Measurements from ENCODE around the gene CMA1.
"Not testable (repeated sequence)": the region's sequence is repeated elsewhere in the genome, so short reads cannot be mapped to it uniquely, and the experiment has no call there.

CMA1 gene, protein sequence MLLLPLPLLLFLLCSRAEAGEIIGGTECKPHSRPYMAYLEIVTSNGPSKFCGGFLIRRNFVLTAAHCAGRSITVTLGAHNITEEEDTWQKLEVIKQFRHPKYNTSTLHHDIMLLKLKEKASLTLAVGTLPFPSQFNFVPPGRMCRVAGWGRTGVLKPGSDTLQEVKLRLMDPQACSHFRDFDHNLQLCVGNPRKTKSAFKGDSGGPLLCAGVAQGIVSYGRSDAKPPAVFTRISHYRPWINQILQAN

DNA sequence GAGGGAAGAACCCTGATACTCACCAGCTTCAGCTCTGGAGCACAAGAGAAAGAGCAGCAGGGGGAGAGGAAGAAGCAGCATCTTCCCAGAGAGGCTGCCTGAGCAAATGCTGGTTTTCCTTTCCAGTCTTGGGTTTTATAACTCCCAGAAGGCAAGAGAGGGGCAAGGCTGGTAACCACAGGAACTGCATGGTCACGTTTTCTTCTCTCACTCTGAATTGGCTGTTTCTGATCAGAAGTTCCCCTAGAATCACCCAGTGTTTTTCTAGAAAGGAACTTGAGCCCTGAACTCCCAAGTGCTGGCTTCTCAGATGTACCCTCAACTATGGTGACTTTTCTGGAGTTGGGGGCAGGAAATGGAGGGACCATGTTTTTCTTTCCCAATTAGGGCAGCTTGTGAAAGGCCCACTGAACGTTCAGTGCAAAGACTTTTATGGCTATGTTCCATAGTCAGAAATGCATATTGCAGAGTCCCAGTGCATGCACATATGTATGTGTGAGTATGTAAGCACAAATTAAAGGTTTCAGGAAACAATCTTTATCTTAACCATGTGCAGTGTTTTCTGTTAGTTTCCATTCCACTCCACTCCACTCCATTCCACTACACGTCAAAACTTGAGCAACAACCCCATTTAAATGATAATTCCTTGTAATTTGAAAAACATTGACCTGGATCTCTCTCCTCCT lies at the start of gene CMA1:
Gene CMA1, minus strand, starts transcription at position 111 of the 686 bp plus-strand sequence. Its CDS starts 30 bp downstream, at position 81.
- DNase-seq (ENCODE audit: low spot score): no peak

DNA sequence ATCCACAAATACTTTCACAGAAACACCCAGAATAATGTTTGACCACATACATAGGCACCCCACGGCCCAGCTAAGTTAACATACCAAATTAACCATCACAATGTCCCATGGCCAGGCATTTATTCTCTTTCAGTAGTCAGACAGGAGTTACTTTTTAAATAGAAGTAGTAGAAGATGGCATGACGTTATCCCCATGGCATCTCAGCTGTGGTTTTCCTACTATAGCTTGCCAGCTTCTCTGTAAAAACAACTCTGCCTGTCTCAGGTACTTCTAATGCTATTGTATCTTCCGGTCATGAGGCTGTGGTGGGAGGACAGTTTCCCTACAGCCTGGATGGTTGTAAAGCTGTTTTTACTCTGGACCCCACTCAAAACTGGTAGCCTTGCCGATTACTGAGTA lies 48.7 kb upstream of the CMA1 start:
- no peak for DNase-seq (ENCODE audit: low spot score)

DNA sequence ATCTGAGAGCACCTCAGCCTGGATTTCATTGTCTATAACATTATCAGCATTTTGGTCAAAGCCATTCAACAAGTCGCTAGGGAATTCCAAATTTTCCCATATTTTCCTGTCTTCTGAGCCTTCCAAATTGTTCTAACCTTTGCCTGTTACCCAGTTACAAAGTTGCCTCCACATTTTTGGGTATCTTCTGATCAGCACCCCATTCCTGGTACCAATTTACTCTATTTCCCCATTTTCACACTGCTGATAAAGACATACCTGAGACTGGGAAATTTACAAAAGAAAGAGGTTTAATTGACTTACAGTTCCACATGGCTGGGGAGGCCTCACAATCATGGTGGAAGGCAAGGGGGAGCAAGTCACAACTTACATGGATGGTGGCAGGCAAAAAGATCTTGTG lies 41.0 kb upstream of the CMA1 start:
- not testable (repeated sequence) for DNase-seq (ENCODE audit: low spot score)

DNA sequence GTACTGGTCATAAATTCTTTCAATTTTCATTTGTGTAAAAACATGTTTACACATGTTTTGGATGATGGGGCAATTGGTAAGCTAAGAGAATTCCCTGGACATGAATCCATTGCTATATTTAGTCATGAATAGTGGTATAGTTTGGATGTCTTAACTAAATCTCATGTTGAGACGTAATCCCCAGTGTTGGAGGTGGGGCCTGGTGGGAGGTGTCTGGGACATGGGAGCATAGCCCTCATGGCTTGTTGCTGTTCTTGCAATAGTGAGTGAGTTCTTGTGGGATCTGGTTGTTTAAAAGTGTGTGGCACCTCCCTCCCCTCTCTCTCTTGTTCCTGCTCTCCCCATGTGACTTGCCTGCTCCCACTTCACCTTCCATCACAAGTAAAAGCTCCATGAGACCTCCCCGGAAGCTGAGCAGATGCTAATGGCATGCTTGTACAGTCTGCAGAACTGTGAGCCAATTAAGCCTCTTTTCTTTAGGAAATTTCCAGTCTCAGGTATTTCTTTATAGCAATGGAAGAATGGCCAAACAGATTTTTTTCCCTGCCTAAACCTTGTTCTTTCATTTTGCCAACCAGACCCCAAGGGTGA lies 34.4 kb upstream of the CMA1 start:
- no peak for DNase-seq (ENCODE audit: low spot score)

DNA sequence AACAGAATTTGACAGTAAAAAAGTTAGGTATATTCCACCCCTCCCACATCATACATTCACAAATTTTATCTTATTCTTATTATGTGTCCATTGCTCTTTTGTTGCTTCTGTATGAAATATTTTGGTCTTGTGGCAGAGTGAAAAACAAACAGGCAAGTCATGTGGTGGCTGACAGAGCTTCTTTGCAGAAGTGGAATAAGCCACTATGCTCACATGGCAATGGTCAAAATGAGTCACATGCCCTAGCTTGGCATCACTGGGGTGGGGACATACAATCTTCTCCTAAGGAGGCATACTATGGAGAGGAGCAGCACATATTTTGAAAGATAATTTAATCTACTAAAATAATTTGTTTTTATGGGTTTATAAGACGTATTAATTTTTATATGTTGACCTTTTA lies 27.7 kb upstream of the CMA1 start:
- DNase-seq (ENCODE audit: low spot score): no peak

DNA sequence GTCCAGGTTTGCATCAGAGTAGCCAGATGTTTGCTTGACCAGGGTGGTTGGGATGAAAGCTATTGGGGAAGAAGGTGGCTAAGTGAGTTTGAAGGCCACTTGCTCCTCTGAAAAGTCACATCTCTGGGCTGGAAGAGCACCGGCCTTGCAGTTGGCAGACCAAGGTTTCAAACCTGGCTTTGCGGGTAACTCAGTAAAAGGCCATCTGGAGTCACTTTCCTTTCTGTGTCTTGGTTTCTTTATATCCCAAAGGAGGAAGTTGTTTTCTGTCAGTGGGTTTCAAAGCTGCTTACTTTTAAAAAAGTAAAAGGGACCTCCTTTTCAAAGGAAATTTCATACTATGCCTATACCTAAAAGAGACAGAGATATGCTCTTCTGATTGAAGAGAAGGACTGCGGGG lies 26.2 kb upstream of the CMA1 start:
- DNase-seq (ENCODE audit: low spot score): no peak

DNA sequence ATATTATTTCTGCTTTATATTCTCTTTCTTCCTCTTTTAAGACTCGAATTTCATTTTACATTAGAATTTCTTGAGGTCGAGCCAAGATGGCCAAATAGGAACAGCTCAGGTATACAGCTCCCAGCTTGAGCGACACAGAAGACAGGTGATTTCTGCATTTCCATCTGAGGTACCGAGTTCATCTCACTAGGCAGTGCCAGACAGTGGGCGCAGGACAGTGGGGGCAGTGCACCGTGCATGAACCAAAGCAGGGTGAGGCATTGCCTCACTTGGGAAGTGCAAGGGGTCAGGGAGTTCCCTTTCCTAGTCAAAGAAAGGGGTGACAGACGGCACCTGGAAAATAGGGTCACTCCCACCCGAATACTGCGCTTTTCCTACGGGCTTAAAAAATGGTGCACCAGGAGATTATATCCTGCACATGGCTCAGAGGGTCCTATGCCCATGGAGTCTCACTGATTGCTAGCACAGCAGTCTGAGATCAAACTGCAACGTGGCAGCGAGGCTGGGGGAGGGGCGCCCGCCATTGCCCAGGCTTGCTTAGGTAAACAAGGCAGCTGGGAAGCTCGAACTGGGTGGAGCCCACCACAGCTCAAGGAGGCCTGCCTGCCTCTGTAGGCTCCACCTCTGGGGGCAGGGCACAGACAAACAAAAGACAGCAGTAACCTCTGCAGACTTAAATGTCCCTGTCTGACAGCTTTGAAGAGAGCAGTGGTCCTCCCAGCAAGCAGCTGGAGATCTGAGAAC lies 18.0 kb upstream of the CMA1 start:
- DNase-seq (ENCODE audit: low spot score): not testable (repeated sequence)

DNA sequence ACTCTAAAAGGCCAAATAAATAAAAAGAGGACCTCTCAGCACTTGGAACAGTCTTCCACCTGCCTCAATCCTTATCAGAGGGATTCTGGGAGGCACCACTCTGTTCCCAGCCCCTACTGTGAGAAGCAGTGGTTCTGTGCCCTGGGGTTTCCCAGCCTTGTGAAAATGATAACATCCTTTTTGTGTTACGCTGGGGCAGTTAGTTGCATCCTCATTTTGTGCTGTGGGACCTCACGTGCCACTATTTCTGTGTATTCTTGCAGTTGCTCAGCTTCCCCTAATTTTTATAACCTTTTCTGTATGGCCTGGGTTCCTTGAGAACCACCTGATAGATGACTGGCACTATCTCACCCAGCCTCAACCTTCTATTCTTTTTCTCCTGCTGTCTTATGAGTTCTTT lies 10.8 kb upstream of the CMA1 start:
- DNase-seq (ENCODE audit: low spot score): no peak

DNA sequence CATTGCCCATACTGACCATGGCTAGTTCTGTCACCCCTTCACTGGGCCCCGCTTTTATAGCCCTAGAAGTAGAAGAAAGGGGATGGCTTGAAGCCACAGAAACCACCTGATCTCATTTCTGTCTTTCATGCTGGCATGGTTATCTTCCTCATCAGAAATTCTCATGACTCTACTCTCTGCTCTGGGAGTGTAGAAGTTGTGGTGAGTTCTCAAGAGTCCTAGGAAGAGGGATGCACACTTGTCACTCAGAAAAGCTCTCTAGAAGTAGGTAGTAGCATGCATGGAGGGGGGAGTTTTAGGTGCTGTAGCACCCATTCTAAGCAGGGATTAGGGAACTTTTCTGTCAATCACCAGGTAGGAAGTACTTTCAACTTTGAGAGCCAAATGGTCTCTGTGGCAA lies 6.1 kb upstream of the CMA1 start:
- DNase-seq (ENCODE audit: low spot score): no peak

DNA sequence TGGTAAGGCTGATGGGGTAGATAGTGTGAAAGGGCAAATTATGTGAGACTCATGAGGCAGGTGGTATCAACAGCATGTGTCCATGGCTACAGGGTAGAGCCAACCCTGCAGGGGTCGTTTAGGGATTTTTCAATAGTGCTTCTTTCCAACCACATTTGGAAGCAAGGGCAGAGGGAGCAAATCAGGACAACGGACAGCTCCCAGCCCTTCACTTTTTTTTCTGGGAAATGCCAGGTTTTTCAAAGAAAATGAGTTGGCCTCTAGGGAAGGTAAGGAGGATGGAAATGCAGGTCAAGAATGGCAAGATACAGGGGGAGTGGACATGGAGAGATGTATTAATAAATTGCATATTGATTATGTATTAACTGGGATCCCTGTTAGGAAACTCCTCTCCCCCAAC lies 4.9 kb upstream of the CMA1 start:
- no peak for DNase-seq (ENCODE audit: low spot score)

DNA sequence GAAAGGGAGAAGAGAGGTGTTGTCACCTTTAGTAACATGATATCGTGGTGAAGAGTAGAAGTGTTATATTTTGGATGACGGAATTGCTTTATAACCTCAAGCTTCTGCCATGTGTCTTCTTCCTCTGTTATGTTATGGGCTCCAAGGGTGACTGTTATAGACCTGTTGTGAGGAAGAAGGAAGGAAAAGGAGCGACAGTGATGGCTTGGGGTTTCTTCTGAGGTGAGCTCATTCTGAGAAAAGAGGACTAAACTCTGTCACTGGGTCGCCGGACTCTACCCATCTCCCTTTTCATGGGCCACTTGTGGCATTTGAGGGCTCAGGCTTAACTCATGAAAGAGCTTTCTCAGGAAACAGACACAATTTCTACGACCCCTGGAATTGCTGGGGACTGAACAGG lies 1.6 kb downstream of the CMA1 start:
- no peak for DNase-seq (ENCODE audit: low spot score)

DNA sequence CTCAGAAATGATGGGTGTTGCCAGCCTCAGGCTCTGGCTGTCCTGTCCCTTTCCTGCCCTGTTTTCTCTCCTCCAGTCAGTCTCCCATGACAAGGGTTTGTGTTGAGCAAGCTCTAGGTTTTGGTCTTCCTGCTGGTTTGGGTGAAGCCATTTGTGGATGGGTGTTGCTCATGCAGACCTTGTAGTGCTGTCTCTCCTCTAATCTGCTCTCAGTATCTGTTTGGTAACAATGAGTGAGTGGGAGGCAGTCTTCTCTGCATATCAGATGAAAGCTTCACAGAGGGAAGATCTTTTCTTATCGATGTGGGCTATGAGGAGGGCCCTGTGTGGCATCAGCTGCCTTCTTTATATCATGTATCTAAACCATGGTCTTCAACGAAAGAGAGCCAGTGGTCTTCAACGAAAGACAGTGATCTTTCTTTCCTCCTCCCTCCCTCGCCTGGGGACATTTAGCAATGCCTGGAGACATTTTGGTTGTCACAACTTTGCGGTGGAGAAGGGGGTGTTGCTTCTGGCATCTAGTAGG lies 3.6 kb downstream of the CMA1 start:
- no peak for DNase-seq (ENCODE audit: low spot score)

DNA sequence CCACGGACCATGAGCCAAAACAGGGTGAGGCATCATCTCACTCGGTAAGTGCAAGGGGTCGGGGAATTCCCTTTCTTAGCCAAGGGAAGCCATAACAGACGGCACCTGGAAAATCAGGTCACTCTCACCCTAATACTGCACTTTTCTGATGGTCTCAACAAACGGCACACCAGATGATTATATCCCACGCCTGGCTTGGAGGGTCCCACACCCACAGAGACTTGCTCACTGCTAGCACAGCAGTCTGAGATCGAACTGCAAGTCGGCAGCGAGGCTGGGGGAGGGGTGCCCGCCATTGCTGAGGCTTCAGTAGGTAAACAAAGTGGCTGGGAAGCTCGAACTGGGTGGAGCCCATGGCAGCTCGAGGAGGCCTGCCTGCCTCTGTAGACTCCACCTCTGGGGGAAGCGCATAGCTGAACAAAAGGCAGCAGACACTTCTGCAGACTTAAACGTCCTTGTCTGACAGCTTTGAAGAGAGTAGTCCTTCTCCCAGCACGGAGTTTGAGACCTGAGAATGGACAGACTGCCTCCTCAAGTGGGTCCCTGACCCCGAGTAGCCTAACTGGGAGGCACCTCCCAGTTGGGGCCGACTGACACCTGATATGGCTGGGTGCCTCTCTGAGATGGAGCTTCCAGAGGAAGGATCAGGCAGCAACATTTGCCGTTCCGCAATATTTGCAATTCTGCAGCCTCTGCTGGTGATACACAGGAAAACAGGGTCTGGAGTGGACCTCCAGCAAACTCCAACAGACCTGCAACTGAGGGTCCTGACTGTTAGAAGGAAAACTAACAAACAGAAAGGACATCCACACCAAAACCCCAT lies 16.3 kb downstream of the CMA1 start:
- DNase-seq (ENCODE audit: low spot score): not testable (repeated sequence)

DNA sequence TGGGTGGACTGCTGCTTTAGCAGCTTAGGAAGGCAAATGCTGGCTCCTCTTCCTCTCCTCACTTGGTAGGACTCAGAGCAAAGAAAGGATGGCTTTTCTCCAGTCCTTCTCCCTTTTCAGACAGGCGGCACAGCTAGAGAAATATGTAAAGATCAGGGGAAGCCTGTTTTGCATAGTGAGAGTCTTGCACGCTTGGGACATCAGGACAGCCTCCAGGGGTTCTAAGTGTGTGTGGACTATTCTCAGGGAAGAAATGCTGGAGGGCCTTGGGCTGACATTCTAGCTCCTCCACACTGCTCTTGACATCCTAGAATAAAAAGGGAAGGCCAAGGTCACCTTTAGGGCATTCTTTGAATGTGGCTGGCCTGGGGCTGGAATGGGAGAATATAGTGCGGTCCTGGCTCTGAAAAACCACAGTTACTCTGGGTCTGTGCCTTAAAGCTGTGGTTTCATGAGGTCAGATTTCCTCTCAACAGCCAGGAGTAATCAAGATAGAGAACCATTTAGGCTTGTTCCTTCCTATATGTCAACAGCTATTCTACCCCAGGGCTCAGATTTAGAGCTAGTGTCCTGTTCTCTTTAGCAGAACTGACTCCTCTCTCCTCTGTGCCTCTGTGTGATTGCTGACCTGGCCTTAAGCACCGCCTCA lies 24.3 kb downstream of the CMA1 start:
- DNase-seq (ENCODE audit: low spot score): no peak

DNA sequence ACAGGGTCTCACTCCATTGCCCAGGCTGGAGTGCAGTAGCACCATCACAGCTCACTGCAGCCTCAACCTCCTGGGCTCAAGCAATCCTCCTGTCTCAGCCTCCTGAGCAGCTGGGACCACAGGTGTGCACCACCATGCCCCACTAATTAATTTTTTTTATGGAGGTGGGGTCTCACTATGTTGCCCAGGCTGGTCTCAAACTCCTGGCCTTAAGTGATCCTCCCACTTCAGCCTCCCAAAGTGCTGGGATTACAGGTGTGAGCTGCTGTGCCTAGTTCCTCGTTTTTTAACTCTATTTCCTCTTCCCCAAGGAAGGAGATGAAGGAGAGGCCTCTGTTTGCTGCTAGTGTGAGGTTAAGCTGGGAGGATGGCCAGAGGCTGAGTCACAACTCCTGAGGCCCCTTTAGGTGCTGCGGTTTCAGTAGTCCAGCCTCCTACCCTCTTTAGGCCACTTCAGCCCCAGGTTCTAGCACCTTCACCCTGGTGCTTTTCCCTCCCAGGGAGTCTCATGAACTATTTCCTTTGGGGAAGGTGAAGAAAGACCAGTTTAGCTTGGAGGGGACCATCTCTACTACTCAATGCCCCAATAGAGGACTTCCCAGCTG lies 25.3 kb downstream of the CMA1 start:
- not testable (repeated sequence) for DNase-seq (ENCODE audit: low spot score)

DNA sequence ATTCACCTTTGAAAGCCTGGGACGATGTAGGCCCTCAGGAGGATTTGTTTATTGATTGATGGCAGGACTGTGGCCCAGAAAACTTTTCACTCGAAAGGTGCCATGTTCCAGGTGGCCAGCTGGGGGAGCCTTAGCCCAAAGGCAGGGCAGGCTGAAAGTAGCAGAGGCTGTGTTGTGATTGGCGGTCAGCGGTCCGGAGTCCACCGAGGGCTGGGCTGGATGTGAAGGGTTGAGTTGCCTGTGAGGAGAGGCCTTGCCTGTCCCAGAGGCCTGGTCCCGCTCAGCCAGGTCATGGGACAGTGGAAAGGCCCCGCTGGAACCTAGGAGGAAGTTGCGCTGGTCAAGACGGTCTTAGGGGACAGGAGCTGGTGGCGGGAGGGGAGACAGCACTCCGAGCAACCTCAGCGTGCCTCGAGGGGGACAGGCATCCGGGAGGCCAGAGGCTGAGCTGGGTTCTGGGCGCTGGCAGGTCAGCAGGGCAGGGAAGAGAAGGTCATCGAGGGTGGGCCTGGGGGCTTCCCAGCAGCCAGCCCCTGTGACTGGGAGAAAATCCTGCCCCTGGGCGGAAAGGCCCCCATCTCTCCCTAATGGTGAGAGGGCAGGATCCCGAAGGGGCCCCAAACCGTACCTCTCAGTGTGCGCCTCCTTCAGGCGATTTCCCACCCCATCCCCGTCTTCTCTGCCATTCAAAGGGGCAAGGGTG lies 26.3 kb downstream of the CMA1 start:
- DNase-seq (ENCODE audit: low spot score): no peak

DNA sequence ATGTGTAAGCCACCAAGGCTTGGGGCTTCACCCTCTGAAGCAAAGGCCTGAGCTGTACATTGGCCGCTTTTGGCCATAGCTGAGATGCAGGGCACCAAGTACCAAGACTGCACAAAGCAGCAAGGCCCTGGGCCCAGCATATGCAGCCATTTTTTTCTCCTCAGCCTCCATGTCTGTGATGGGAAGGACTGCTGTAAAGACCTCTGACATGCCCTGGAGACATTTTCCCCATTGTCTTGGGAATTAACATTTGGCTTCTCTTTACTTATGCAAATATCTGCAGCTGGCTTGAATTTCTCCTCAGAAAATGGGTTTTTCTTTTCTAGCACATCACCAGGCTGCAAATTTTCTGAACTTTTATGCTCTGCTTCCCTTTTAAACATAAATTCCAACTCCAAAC lies 28.1 kb downstream of the CMA1 start:
- not testable (repeated sequence) for DNase-seq (ENCODE audit: low spot score)

DNA sequence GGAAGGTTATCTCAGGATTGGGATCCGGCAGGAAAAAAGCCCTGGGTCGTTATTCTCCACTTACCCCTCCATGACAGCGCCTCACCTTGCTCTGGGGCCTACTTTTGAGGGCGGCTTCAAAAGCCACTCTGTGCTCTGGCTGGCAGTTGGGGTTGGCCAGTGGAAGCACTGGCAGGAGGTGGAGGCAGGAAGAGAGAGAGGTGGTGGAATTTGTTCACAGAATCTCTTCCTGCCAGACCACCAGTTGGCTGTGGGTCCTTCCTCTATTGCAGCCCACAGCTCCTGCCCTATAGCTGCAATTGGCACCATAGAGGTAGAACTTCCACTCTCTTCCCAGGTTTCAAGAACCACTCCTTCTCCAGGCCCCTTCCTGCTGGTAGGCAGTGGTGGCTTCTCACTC lies 32.8 kb downstream of the CMA1 start:
- no peak for DNase-seq (ENCODE audit: low spot score)

DNA sequence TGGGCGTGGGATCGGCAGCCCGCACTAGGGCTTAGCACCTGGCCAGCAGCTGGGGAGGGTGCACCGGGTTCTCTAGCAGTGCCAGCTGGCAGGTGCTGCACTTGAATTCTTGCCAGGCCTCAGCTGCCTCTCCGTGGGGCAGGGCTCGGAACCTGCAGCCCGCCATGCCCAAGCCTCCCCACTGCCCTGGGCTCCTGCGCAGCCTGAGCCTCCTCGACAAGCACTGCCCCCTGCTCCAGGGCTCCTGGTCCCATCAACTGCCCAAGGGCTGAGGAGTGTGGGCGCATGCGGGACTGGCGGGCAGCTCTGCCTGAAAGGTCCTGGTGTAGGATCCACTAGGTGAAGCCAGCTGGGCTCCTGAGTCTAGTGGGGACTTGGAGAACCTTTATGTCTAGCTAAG lies 34.9 kb downstream of the CMA1 start:
- no peak for DNase-seq (ENCODE audit: low spot score)

DNA sequence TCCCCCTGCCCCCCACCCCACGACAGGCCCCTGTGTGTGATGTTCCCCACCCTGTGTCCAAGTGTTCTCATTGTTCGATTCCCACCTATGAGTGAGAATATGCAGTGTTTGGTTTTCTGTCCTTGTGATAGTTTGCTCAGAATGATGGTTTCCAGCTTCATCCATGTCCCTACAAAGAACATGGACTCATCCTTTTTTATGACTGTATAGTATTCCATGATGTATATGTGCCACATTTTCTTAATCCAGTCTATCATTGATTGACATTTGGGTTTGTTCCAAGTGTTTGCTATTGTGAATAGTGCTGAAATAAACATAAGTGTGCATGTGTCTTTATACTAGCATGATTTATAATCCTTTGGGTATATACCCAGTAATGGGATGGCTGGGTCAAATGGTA lies 37.6 kb downstream of the CMA1 start:
- DNase-seq (ENCODE audit: low spot score): not testable (repeated sequence)

All from globus pallidus (tissue), 1 donor.